Cardiac fibroblast (primary cell): ENCODE results near the gene SLC28A1.

Experiments
- DNase-seq, 2 donors: peaks; one replicate each; pipeline versions ENCODE4 v3.0.0 to v3.0.0-alpha.2; 2010; ENCODE audit warnings: low read depth in 2 of 2
- H3K4me3 ChIP-seq, 2 donors: replicated peaks in 1 of 2; 1 replicate in 1 of 2; 2 replicates in 1 of 2; pipeline ENCODE4 v1.5.1; 2011; ENCODE audit warnings: low read depth in 2 of 2, low read length in 2 of 2, mild to moderate bottlenecking in 2 of 2, moderate library complexity in 1 of 2
- CTCF ChIP-seq: IDR thresholded peaks from one replicate; pipeline ENCODE4 v1.5.1; 2011; ENCODE audit warnings: low read depth, mild to moderate bottlenecking, low read length, inconsistent platforms

SLC28A1 gene

GRCh38 chr15:84855136-84855535 lies 29.3 kb upstream of the SLC28A1 start:
- no peak for TF ChIP-seq CTCF
- H3K4me3 ChIP-seq, result no peak overlapping the region

GRCh38 chr15:84855765-84856164 lies 28.7 kb upstream of the SLC28A1 start:
- DNase-seq, result no peak
- TF ChIP-seq CTCF, result no peak
- H3K4me3 ChIP-seq, result no peak overlapping the region

More at GRCh38 chr15:84855136-84855535, 29.3 kb upstream of the SLC28A1 start:
- DNase-seq, result no peak

- H3K4me3 ChIP-seq, result no peak overlapping the region
- no peak for TF ChIP-seq CTCF
- no peak for DNase-seq
Observed at GRCh38 chr15:84856731-84857417, 27.6 kb upstream of the SLC28A1 start.

- no peak for DNase-seq
- no peak overlapping the region for H3K4me3 ChIP-seq
- TF ChIP-seq CTCF, result no peak
Observed at GRCh38 chr15:84857418-84858004, 27.0 kb upstream of the SLC28A1 start.

- DNase-seq, result no peak
- H3K4me3 ChIP-seq, result no peak overlapping the region
- TF ChIP-seq CTCF, result no peak
Observed at GRCh38 chr15:84858231-84858630, 26.2 kb upstream of the SLC28A1 start.

GRCh38 chr15:84859144-84859543 lies 25.3 kb upstream of the SLC28A1 start:
- no peak overlapping the region for H3K4me3 ChIP-seq
- TF ChIP-seq CTCF, result no peak
- no peak for DNase-seq
